Cardiac septum (tissue), 1 donor: ENCODE data around the gene ASCL3. TPM values are rescaled to one million over a fixed set of nuclear protein-coding genes. Genes with fewer than 3 reads are reported as not detected.
A peak's percentile ranks its signal among the peaks of the same experiment; 100 is the strongest.
"Not testable (repeated sequence)": the region's sequence is repeated elsewhere in the genome, so short reads cannot be mapped to it uniquely, and the experiment has no call there.

ENCODE experiments used
- DNase-seq: peaks from one replicate; pipeline ENCODE4 v3.0.0-alpha.2; 2020; ENCODE audit warnings: low spot score
- intact Hi-C: fragments of 100-400 bp; cut with DNase I; formaldehyde crosslinking; loops from one replicate; pipeline ENCODE4 v1.14.0; 2022
- total RNA-seq: library from RNA; stranded (reverse); fragmentation: NEBNext Ultra II Directional; extraction: Animal tissue kit (Norgen Biotek cat#: 25700); gene quantifications from one replicate; pipeline ENCODE4 v1.2.1, GENCODE V29; 2021
- donor health status: DM: no; HTN: no; CAD: no.

ASCL3 gene
- total RNA-seq, 1 donor from 2014 or later = not detected

GRCh38 chr11:8917157-8917825 is 25.5 kb downstream of the ASCL3 start:
- intact Hi-C loops = loop anchor here (5.0 kb wide), 1 partner anchor 220 kb away; no protein-coding TSS in a partner anchor
- no peak for DNase-seq

- no peak for DNase-seq
- intact Hi-C loops = loop anchor here (5.0 kb wide), 3 partner anchors 48 to 227 kb away; partner anchors contain the start of gene TMEM9B
Observed at GRCh38 chr11:8914661-8915018, 28.2 kb downstream of the ASCL3 start.

GRCh38 chr11:8913961-8914660 is 28.7 kb downstream of the ASCL3 start:
- DNase-seq = no peak
- intact Hi-C loops = loop anchor here (5.0 kb wide), 2 partner anchors 48 to 227 kb away; partner anchors contain the start of gene TMEM9B

- DNase-seq = peak; percentile 96
- intact Hi-C loops = loop anchor here (2.0 to 5.0 kb wide), 3 partner anchors 40 to 224 kb away; partner anchors contain the start of gene TMEM9B
Observed at GRCh38 chr11:8911029-8911823, 31.6 kb downstream of the ASCL3 start, which contains the start of gene AKIP1. TSS of gene AKIP1 (plus strand) at chr11:8911189. CDS start at chr11:8911450, 261 bp downstream.

- no peak for DNase-seq
- intact Hi-C loops = loop anchor here (2.0 to 5.0 kb wide), 3 partner anchors 40 to 223 kb away; partner anchors contain the start of gene TMEM9B
Observed at GRCh38 chr11:8910649-8911026, 32.2 kb downstream of the ASCL3 start.

GRCh38 chr11:8908099-8908498 is 34.7 kb downstream of the ASCL3 start:
- no peak for DNase-seq
- intact Hi-C loops = no loop called here

GRCh38 chr11:8907116-8907515 is 35.7 kb downstream of the ASCL3 start:
- DNase-seq = no peak
- intact Hi-C loops = no loop called here

GRCh38 chr11:8905528-8906165 is 37.2 kb downstream of the ASCL3 start:
- intact Hi-C loops = no loop called here
- no peak for DNase-seq

- intact Hi-C loops = no loop called here
- no peak for DNase-seq
Observed at GRCh38 chr11:8899119-8899753, 43.6 kb downstream of the ASCL3 start.

GRCh38 chr11:8891185-8891584 is 51.6 kb downstream of the ASCL3 start:
- intact Hi-C loops, DNase-seq: not testable (repeated sequence)

Other genes with a start within 250 kb of the ASCL3 start
- gene AKIP1, start 31.8 kb downstream of the ASCL3 start, total RNA-seq = 28.1 TPM
- not detected for gene C11orf16, start 10.1 kb downstream of the ASCL3 start, total RNA-seq
- gene TMEM9B, start 21.4 kb upstream of the ASCL3 start, total RNA-seq = 43.7 TPM
- gene NRIP3, start 61.0 kb upstream of the ASCL3 start, total RNA-seq = 1.0 TPM
- 3.9 TPM for gene SCUBE2, start 148.6 kb upstream of the ASCL3 start, total RNA-seq